Upper lobe of right lung (tissue), 1 donor: ENCODE data around the gene RASSF5. TPM values are rescaled to one million over a fixed set of nuclear protein-coding genes. Genes with fewer than 3 reads are reported as not detected.

Experiments used
- ATAC-seq: fragments of 200-7000 bp; cut with Tn5 transposase; one replicate; pipeline ENCODE4 v1.9.1; 2020; ENCODE audit warnings: mild to moderate bottlenecking, moderate library complexity
- DNase-seq: peaks from one replicate; pipeline ENCODE4 v3.0.0-alpha.2; 2020
- H3K27ac ChIP-seq: fragments of 200-600 bp; one replicate; pipeline ENCODE4 v1.8.0; 2022
- H3K27me3 ChIP-seq: fragments of 200-600 bp; one replicate; pipeline ENCODE4 v1.8.0; 2022; ENCODE audit warnings: mild to moderate bottlenecking
- H3K36me3 ChIP-seq: fragments of 200-600 bp; one replicate; pipeline ENCODE4 v1.8.0; 2022
- H3K4me1 ChIP-seq: fragments of 200-600 bp; one replicate; pipeline ENCODE4 v1.8.0; 2022
- H3K4me3 ChIP-seq: fragments of 200-600 bp; one replicate; pipeline ENCODE4 v1.8.0; 2022; ENCODE audit warnings: mild to moderate bottlenecking
- H3K9me3 ChIP-seq: fragments of 200-600 bp; one replicate; pipeline ENCODE4 v1.8.0; 2022
- CTCF ChIP-seq: fragments of 200-600 bp; IDR thresholded peaks from one replicate; pipeline ENCODE4 v1.8.0; 2022; ENCODE audit warnings: antibody characterized with exemption
- intact Hi-C: fragments of 100-400 bp; cut with DNase I; formaldehyde crosslinking; loops from one replicate; pipeline ENCODE4 v1.11.0; 2022
- total RNA-seq: library from RNA; stranded (reverse); fragmentation: NEBNext Ultra II Directional; extraction: Animal tissue kit (Norgen Biotek cat#: 25700); gene quantifications from one replicate; pipeline ENCODE4 v1.2.1, GENCODE V29; 2021
- donor health status: DM: no; HTN: yes; CAD: no; lungs with severe emphysema.

Gene RASSF5
- total RNA-seq, 1 donor from 2014 or later: 37.6 TPM

- Histone ChIP-seq H3K27ac (no peak overlapping the region), H3K4me1 (peaks cover 31% of the 10 kb centered on the region), H3K9me3 (no peaks in the 10 kb centered on the region), H3K4me3 (no peak overlapping the region), H3K27me3 (no peaks in the 10 kb centered on the region), H3K36me3 (peaks cover 21% of the 10 kb centered on the region)
- ATAC-seq (no peak), DNase-seq (no peak)
- TF ChIP-seq CTCF: no peak
- intact Hi-C loops: loop anchor here (10.0 kb wide), 1 partner anchor 90 kb away; no protein-coding TSS in a partner anchor
Measured at GRCh38 chr1:206495011-206495461, 12.3 kb upstream of the RASSF5 start.

GRCh38 chr1:206495493-206496046 is 11.8 kb upstream of the RASSF5 start:
- ATAC-seq (no peak), DNase-seq (no peak)
- no peak overlapping the region for H3K4me3 ChIP-seq
- intact Hi-C loops: loop anchor here (10.0 kb wide), 1 partner anchor 89 kb away; no protein-coding TSS in a partner anchor
- H3K4me1 ChIP-seq: peaks cover 31% of the 10 kb centered on the region
- TF ChIP-seq CTCF: no peak
- H3K27ac ChIP-seq: no peak overlapping the region
- peaks cover 21% of the 10 kb centered on the region for H3K36me3 ChIP-seq
- no peaks in the 10 kb centered on the region for H3K9me3 ChIP-seq
- no peaks in the 10 kb centered on the region for H3K27me3 ChIP-seq

GRCh38 chr1:206496131-206496793 is 11.1 kb upstream of the RASSF5 start:
- Histone ChIP-seq H3K9me3 (no peaks in the 10 kb centered on the region), H3K27ac (no peak overlapping the region), H3K36me3 (peaks cover 21% of the 10 kb centered on the region), H3K4me1 (peaks cover 36% of the 10 kb centered on the region), H3K4me3 (no peak overlapping the region), H3K27me3 (no peaks in the 10 kb centered on the region)
- intact Hi-C loops: loop anchor here (10.0 kb wide), 1 partner anchor 89 kb away; no protein-coding TSS in a partner anchor
- DNase-seq (no peak), ATAC-seq (peak; percentile 37)
- no peak for TF ChIP-seq CTCF

- Histone ChIP-seq H3K4me3 (no peak overlapping the region), H3K27me3 (no peaks in the 10 kb centered on the region), H3K36me3 (peaks cover 10% of the 10 kb centered on the region), H3K27ac (no peak overlapping the region), H3K9me3 (no peaks in the 10 kb centered on the region), H3K4me1 (peaks cover 45% of the 10 kb centered on the region)
- TF ChIP-seq CTCF: no peak
- DNase-seq (no peak), ATAC-seq (no peak)
- intact Hi-C loops: loop anchor here (10.0 kb wide), 1 partner anchor 87 kb away; no protein-coding TSS in a partner anchor
Measured at GRCh38 chr1:206497363-206497762, 10.0 kb upstream of the RASSF5 start.

- peaks cover 49% of the 10 kb centered on the region for H3K4me1 ChIP-seq
- ATAC-seq (no peak), DNase-seq (no peak)
- no peaks in the 10 kb centered on the region for H3K9me3 ChIP-seq
- no peaks in the 10 kb centered on the region for H3K27me3 ChIP-seq
- peaks cover 6% of the 10 kb centered on the region for H3K36me3 ChIP-seq
- H3K4me3 ChIP-seq: no peak overlapping the region
- intact Hi-C loops: loop anchor here (10.0 kb wide), 1 partner anchor 87 kb away; no protein-coding TSS in a partner anchor
- TF ChIP-seq CTCF: no peak
- no peak overlapping the region for H3K27ac ChIP-seq
Measured at GRCh38 chr1:206497774-206498173, 9.6 kb upstream of the RASSF5 start.
